GM06990 (cell line): ENCODE measurements around the gene KLHL6.
"Not testable (repeated sequence)": the region's sequence is repeated elsewhere in the genome, so short reads cannot be mapped to it uniquely, and the experiment has no call there.

ENCODE experiments used
- DNase-seq: peaks from one replicate; pipeline ENCODE4 v3.0.0-alpha.2; 2011; ENCODE audit not compliant: insufficient read length; ENCODE audit errors: extremely low read depth
- H3K27me3 ChIP-seq: replicated peaks from 2 replicates; pipeline ENCODE4 v1.6.0; 2011; ENCODE audit warnings: low read length; ENCODE audit not compliant: control insufficient read depth, insufficient read depth
- H3K36me3 ChIP-seq: 2 replicates; pipeline ENCODE4 v1.5.1; 2011; ENCODE audit warnings: low read length; ENCODE audit not compliant: control insufficient read depth, insufficient read depth
- H3K4me3 ChIP-seq: replicated peaks from 2 replicates; pipeline ENCODE4 v1.5.1; 2011; ENCODE audit warnings: low read depth, mild to moderate bottlenecking, control low read depth, low read length
- TF ChIP-seq, protein P1 (sequence below): IDR thresholded peaks from 2 replicates; pipeline ENCODE4 v1.5.1; 2011; ENCODE audit warnings: low read length, control low read depth, mild to moderate bottlenecking, inconsistent platforms; ENCODE audit not compliant: insufficient read depth, poor library complexity, severe bottlenecking

Gene KLHL6

DNA sequence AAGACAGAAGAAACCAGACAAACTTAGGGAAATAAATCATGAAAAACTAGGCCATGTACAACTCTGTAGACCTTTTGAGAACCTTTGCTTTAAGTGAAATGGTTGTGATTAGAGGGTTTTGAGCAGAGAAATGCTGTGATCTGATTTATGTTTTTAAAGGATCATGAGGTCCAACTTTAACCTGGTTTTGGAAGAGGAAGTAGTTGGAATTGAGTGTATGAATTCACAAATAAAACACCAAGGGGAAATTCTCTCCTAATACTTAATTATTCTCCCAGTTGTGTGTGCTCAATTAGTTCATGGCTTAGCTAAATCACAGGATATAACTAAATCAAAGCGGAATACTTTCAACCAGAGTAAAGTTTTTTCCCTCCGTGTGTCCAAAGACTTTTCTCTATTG is 81.5 kb downstream of the KLHL6 start:
- H3K4me3 ChIP-seq = no peak overlapping the region
- TF ChIP-seq, protein P1, sequence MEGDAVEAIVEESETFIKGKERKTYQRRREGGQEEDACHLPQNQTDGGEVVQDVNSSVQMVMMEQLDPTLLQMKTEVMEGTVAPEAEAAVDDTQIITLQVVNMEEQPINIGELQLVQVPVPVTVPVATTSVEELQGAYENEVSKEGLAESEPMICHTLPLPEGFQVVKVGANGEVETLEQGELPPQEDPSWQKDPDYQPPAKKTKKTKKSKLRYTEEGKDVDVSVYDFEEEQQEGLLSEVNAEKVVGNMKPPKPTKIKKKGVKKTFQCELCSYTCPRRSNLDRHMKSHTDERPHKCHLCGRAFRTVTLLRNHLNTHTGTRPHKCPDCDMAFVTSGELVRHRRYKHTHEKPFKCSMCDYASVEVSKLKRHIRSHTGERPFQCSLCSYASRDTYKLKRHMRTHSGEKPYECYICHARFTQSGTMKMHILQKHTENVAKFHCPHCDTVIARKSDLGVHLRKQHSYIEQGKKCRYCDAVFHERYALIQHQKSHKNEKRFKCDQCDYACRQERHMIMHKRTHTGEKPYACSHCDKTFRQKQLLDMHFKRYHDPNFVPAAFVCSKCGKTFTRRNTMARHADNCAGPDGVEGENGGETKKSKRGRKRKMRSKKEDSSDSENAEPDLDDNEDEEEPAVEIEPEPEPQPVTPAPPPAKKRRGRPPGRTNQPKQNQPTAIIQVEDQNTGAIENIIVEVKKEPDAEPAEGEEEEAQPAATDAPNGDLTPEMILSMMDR = no peak
- no peaks in the 10 kb centered on the region; the same call in 1 of the 2 replicates for H3K27me3 ChIP-seq
- no peaks in the 10 kb centered on the region for H3K36me3 ChIP-seq
- DNase-seq = no peak

DNA sequence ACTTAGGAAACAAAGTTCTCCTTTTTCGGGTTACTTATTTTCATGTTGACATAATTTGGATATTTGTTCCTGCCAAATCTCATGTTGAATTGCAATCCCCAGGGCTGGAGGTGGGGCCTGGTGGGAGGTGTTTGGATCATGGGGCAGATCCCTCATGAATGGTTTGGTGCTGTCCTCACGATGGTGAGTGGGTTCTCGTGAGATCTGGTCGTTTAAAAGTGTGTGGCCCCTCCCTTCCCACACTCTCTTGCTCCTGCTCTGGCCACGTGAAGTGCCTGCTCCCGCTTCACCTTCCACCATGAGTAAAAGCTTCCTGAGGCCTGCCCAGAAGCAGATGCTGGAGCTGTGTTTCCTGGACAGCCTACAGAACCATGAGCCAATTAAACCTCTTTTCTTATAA is 83.4 kb downstream of the KLHL6 start:
- Histone ChIP-seq H3K4me3 (no peak overlapping the region), H3K36me3 (no peaks in the 10 kb centered on the region), H3K27me3 (no peaks in the 10 kb centered on the region; the same call in 1 of the 2 replicates)
- no peak for DNase-seq
- TF ChIP-seq, protein P1 = no peak

DNA sequence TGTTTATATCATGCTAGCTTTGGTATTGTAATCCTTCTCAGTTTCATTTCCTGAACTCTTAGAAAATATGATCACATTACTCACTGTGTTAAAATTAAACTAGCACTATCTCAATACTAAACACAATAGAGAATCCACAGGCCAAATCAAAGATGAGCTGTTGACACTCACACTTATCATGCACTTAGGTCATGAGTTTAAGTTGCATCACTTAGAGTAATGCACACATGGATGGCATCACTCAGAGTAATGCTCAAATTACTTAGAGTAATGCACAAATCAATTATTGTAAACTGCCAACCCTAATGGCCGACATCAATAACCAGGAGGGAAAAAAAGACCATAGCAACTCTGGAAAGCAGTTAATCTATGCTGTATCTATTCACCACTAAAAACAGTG is 87.1 kb downstream of the KLHL6 start:
- DNase-seq = no peak
- no peak overlapping the region for H3K4me3 ChIP-seq
- no peaks in the 10 kb centered on the region for H3K27me3 ChIP-seq
- H3K36me3 ChIP-seq = no peaks in the 10 kb centered on the region
- TF ChIP-seq, protein P1 = no peak

DNA sequence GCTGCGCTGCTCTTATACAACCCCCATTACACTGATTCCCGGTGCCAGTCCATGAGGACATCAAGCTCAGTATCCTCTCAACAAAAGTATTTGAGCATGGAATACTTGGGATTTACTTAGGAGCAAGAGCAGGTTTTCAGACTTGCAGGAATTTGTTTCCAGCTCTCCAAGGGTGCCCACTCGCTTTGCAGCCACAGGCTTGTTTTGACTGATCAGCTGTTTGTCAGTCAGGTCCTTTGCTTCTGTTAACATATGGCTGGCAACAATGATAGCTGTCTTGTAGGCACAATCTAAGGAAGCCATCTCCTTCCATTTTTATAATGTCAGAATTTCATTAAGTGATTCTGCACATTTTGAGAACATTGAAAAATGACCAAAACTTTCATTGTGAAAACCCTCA is 88.9 kb downstream of the KLHL6 start:
- TF ChIP-seq, protein P1 = no peak
- no peaks in the 10 kb centered on the region for H3K27me3 ChIP-seq
- DNase-seq = no peak
- H3K4me3 ChIP-seq = no peak overlapping the region
- H3K36me3 ChIP-seq = no peaks in the 10 kb centered on the region

DNA sequence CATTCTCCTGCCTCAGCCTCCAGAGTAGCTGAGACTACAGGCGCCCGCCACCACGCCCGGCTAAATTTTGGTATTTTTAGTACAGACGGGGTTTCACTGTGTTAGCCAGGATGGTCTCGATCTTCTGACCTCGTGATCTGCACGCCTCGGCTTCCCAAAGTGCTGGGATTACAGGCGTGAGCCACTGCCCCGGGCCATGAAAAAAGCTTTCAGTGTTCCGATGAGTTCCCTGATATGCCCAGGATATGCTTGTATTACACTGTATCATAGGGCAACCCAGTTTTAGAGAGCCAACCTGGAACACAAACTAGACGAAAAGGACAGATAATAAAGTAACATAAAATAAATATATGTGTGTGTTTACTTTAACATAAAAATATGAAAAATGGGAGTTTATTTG is 89.8 kb downstream of the KLHL6 start:
- DNase-seq, H3K36me3 ChIP-seq, H3K27me3 ChIP-seq, H3K4me3 ChIP-seq: not testable (repeated sequence)

DNA sequence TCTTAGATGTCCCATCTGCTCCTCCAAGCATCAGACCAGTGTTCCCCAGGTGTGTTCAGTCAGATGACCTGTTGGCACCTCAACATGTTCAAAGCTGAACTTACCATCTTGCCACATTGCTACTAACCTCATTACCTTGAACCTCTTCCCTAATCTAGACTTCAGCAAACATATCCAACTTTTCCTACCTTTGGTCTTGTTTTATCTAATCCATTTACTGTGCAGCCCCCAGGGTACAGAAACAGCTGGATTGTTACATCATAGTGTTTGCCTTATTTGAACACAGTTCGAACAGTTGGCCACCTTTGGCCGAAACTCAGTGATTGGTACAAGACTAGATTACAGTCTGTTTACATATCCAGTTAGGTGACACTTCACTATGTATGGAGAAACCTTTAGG is 91.0 kb downstream of the KLHL6 start:
- TF ChIP-seq, protein P1 = no peak
- no peaks in the 10 kb centered on the region for H3K36me3 ChIP-seq
- no peaks in the 10 kb centered on the region; the same call in 1 of the 2 replicates for H3K27me3 ChIP-seq
- H3K4me3 ChIP-seq = no peak overlapping the region
- DNase-seq = no peak
